ENCODE results near the gene USP10. TPM values are rescaled to one million over a fixed set of nuclear protein-coding genes. Genes with fewer than 3 reads are reported as not detected.

USP10 gene
- total RNA-seq, 1 experiment from 2014 or later: 50.4 TPM

GRCh38 chr16:84826558-84826941, 126.8 kb downstream of the USP10 start:
- no peak overlapping the region for H3K4me3 ChIP-seq (ENCODE audit: low read length)
- H3K27me3 ChIP-seq (ENCODE audit: low read length): no peaks in the 10 kb centered on the region
- intact Hi-C loops (cut with micrococcal nuclease): no loop called here
- no peak overlapping the region for H3K4me2 ChIP-seq (ENCODE audit: low read length)
- no peaks in the 10 kb centered on the region for H3K9me2 ChIP-seq (replicated peaks; ENCODE audit: low read length)
- DNase-seq (no peak), ATAC-seq (no peak)
- no peaks in the 10 kb centered on the region for H4K20me1 ChIP-seq (ENCODE audit: low read length)
- no peaks in the 10 kb centered on the region for H3F3A ChIP-seq (ENCODE audit: low read length, unreplicated experiment)
- H3K36me3 ChIP-seq (ENCODE audit: low read depth, low read length): no peaks in the 10 kb centered on the region
- ChIA-PET POLR2A (ENCODE audit: unreplicated experiment) (no interaction called here), CTCF (no interaction called here)
- no peaks in the 10 kb centered on the region for H3K9me3 ChIP-seq (ENCODE audit: low read length)
- H3K79me2 ChIP-seq (ENCODE audit: low read length): no peaks in the 10 kb centered on the region
- BruUV-seq (replicated peaks): no TSS peak
- no peak for TF ChIP-seq CTCF (conservative IDR thresholded peaks at IDR 0.05; ENCODE audit: low read depth, low read length)
- no peak for TF ChIP-seq EZH2phosphoT487 (IDR thresholded peaks at IDR 0.05; ENCODE audit: borderline replicate concordance, low read length)
- TF ChIP-seq EZH2 (IDR thresholded peaks at IDR 0.05; ENCODE audit: low read length, unreplicated experiment): no peak
- no peak overlapping the region for H2AFZ ChIP-seq (ENCODE audit: low read length)
- no peak overlapping the region for H3K9ac ChIP-seq (ENCODE audit: low read length)
- H3K4me1 ChIP-seq (ENCODE audit: insufficient read depth, low read length): peaks cover 19% of the 10 kb centered on the region
- H3K27ac ChIP-seq (ENCODE audit: low read length): no peak overlapping the region

- H3K36me3 ChIP-seq (ENCODE audit: low read depth, low read length): no peaks in the 10 kb centered on the region
- no peaks in the 10 kb centered on the region for H3K79me2 ChIP-seq (ENCODE audit: low read length)
- no peak for ATAC-seq
- intact Hi-C loops (cut with micrococcal nuclease): no loop called here
- ChIA-PET POLR2A (ENCODE audit: unreplicated experiment) (no interaction called here), CTCF (no interaction called here)
- H3K9me2 ChIP-seq (replicated peaks; ENCODE audit: low read length): no peaks in the 10 kb centered on the region
- H3K4me3 ChIP-seq (ENCODE audit: low read length): no peak overlapping the region
- H3K9me3 ChIP-seq (ENCODE audit: low read length): no peaks in the 10 kb centered on the region
- no peaks in the 10 kb centered on the region for H3K27me3 ChIP-seq (ENCODE audit: low read length)
- H3K4me2 ChIP-seq (ENCODE audit: low read length): no peak overlapping the region
- DNase-seq: no peak
- H4K20me1 ChIP-seq (ENCODE audit: low read length): no peaks in the 10 kb centered on the region
- H2AFZ ChIP-seq (ENCODE audit: low read length): no peak overlapping the region
- BruUV-seq (replicated peaks): no TSS peak
- no peaks in the 10 kb centered on the region for H3F3A ChIP-seq (ENCODE audit: low read length, unreplicated experiment)
- TF ChIP-seq EZH2 (IDR thresholded peaks at IDR 0.05; ENCODE audit: low read length, unreplicated experiment) (no peak), EZH2phosphoT487 (IDR thresholded peaks at IDR 0.05; ENCODE audit: borderline replicate concordance, low read length) (no peak), CTCF (conservative IDR thresholded peaks at IDR 0.05; ENCODE audit: low read depth, low read length) (no peak)
- peaks cover 19% of the 10 kb centered on the region for H3K4me1 ChIP-seq (ENCODE audit: insufficient read depth, low read length)
- no peak overlapping the region for H3K9ac ChIP-seq (ENCODE audit: low read length)
- no peak overlapping the region for H3K27ac ChIP-seq (ENCODE audit: low read length)
Observed at GRCh38 chr16:84827131-84827574, 127.4 kb downstream of the USP10 start.

- Histone ChIP-seq H3K9ac (ENCODE audit: low read length) (no peak overlapping the region), H3K9me2 (replicated peaks; ENCODE audit: low read length) (no peaks in the 10 kb centered on the region), H3K27ac (ENCODE audit: low read length) (no peak overlapping the region), H3K4me3 (ENCODE audit: low read length) (no peak overlapping the region), H2AFZ (ENCODE audit: low read length) (no peak overlapping the region), H4K20me1 (ENCODE audit: low read length) (no peaks in the 10 kb centered on the region), H3K36me3 (ENCODE audit: low read depth, low read length) (no peaks in the 10 kb centered on the region), H3K9me3 (ENCODE audit: low read length) (no peaks in the 10 kb centered on the region), H3K79me2 (ENCODE audit: low read length) (no peaks in the 10 kb centered on the region), H3K27me3 (ENCODE audit: low read length) (no peaks in the 10 kb centered on the region), H3K4me2 (ENCODE audit: low read length) (peak overlapping the region; percentile 29; the same call in 1 of the 2 replicates), H3F3A (ENCODE audit: low read length, unreplicated experiment) (no peaks in the 10 kb centered on the region), H3K4me1 (ENCODE audit: insufficient read depth, low read length) (peaks cover 19% of the 10 kb centered on the region)
- CTCF ChIA-PET: no interaction called here
- ATAC-seq: peak; percentile 84
- no TSS peak for BruUV-seq (replicated peaks)
- intact Hi-C loops (cut with micrococcal nuclease): no loop called here
- DNase-seq: peak; percentile 82
- POLR2A ChIA-PET (ENCODE audit: unreplicated experiment): no interaction called here
- no peak for TF ChIP-seq EZH2 (IDR thresholded peaks at IDR 0.05; ENCODE audit: low read length, unreplicated experiment)
- no peak for TF ChIP-seq EZH2phosphoT487 (IDR thresholded peaks at IDR 0.05; ENCODE audit: borderline replicate concordance, low read length)
- TF ChIP-seq CTCF (conservative IDR thresholded peaks at IDR 0.05; ENCODE audit: low read depth, low read length): no peak
Observed at GRCh38 chr16:84827897-84828296, 128.1 kb downstream of the USP10 start.

Data from PC-3 (cell line).